ENCODE data around the gene OR6K2.
"Not testable (repeated sequence)": the region's sequence is repeated elsewhere in the genome, so short reads cannot be mapped to it uniquely, and the experiment has no call there.

The OR6K2 gene, protein sequence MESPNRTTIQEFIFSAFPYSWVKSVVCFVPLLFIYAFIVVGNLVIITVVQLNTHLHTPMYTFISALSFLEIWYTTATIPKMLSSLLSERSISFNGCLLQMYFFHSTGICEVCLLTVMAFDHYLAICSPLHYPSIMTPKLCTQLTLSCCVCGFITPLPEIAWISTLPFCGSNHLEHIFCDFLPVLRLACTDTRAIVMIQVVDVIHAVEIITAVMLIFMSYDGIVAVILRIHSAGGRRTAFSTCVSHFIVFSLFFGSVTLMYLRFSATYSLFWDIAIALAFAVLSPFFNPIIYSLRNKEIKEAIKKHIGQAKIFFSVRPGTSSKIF

DNA sequence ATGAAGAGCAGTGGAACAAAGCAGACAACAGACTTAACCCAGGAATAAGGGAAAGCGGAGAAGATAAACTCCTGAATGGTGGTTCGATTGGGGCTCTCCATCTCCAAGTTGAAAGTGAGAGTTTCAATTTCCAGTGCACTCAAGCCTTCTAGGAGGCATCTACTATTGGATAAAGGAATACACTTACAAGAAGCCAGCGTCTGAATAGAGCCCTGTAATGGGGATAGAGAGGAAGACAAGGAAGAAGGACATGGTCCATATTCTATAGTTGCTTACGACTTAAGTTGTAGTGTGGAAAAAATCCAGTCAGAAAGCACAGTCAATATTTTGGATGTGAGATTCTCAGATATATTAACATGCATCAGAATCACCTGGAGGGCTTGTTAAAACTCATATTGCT is at the start of gene OR6K2:
TSS of gene OR6K2 (minus strand) at position 101 of the 400 bp plus-strand sequence. CDS start at position 101, 0 bp downstream.
- DNase-seq (ENCODE audit: low spot score): no peak

DNA sequence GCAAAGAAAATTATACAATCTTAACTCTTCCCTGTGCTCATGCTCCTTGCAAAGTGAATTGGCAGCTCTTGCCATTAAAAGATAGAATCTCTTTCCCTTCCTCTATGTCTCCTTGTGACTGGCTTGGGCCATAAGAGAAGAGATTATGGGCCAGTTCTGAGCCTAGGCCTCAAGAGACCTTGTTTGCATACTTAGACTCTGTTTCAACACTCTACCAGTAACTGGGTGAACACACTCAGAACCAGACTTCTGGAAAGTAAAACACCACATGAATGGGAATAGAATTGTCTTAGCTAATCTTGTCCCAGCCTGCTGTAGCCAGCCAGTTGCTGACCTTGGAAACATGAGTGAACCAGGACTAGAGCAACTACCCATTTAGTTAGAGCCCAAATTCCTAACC is 35.4 kb upstream of the OR6K2 start:
- DNase-seq (ENCODE audit: low spot score): no peak

DNA sequence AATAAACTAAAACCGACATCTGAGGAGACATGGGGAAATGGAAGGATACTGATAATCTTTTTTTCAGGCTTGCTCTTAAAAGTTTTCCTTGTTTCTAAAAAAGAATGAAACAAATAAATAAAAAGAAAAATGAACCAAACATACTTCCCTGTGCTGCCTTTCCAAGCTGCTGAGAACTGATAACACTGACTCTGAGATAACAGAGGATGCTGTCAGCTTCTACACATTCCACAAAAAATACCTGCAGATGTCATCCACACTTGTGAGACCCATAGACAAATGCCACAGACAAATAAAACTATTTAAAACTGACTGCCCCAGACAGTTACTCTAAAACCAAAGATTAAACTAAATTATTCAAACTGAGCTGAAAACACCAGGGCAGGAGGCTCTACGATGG is 32.1 kb upstream of the OR6K2 start:
- DNase-seq (ENCODE audit: low spot score): no peak

DNA sequence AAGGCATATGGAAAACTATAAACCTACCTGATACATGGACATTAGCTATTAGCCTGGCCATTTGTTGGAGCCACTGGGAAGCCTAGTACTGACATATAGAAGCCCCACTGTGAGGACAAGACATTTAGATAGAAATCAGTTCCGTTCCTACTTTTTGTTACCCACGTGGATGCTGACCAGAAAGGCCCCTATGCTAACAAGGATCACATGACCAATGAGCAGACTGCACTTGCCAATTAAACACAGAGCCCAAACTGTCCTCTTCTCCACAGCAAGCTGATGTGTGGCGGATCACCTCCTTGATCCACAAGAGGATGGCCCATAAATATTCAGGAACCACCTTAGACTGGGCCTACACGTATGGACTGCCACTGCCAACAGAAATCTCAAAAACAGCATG is 31.3 kb upstream of the OR6K2 start:
- DNase-seq (ENCODE audit: low spot score): no peak

DNA sequence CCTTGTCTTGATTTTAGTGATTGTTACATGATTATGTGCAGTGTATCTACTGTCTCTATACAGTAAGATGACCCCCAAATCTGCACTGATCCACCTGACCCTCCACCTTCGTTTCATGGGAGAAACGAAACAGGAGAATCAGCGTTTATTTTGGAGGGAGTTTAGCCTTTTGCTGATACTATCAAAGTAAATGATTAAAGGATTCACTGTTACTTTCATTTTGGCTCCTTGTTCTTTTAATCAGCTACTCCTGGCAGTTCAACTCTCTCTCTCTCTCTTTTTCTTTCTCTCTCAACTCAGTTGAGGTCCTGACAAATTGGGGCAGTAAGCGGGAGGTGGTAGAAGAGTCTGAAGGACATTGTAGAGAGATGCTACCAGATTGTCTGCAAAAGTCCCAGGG is 30.0 kb upstream of the OR6K2 start:
- no peak for DNase-seq (ENCODE audit: low spot score)

DNA sequence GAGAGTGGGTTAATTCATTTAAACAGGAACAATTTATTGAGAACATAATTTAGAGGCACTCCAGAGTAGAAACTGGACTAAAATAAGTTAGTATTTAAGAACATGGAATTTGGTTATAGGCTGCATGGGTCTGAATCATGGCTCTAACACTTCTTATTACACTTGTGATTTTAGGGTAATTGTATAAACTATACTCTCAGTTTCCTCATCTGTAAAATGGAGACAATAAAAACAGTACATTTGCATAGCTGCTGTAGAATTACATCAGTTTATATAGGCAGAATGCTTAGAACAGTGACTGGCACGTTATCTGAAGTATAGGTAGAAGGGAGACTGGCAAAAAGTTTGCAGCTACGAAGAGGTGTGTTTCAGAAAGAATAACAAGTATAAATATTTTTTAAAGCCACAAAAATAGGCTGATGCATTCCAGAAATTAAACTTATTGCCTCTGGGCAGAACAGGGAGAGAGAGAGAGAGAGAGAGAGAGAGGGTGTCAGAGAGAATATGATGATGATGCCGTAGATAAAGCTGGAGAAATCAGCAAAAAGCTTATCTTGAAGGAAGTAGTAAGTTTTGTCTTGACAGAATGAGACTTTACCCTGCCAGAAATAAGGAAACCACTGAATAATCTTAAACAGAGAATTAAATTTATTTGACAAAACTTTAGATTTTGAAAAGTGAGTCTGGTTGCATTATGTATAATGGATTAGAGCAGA is 28.2 kb upstream of the OR6K2 start:
- DNase-seq (ENCODE audit: low spot score): no peak

DNA sequence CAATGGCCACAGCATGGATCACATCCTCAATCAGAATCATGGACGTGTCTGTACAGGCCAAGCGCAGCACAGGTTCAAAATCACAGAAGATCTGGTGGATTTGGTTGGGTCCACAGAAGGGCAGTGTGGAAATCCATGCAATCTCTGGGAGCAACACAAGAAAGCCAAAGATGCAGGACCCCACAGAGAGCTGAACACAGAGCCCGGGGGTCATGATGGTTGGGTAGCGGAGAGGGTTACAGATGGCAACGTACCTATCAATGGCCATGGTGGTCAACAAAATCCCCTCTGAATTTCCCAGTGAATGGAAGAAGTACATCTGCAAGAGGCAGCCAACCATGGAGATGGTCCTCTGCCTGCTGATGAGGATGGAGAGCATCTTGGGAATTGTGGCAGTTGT is 24.0 kb upstream of the OR6K2 start:
- DNase-seq (ENCODE audit: low spot score): no peak

DNA sequence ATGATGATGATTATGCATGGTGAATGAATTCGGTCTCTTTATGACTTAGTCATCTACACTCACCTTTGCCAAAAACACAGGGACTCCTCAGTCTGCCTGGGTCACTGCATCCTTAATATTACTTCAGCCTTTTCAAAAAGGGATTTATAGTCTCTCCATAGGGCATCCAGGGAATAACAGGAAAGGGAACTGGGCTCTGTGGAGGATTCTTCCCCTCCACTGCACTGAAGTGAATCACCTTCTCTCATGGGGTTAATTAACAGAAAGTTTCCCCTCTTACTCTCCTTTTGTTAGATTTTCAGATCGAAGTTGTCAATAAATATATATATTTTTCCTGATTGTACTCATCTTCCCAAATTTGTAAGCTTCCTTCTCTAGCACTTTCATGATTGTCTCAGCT is 20.2 kb upstream of the OR6K2 start, which contains the start of gene OR6K3:
TSS of gene OR6K3 (minus strand) at position 101 of the 400 bp plus-strand sequence. CDS start 2,605 bp downstream, outside the sequence.
- DNase-seq (ENCODE audit: low spot score): no peak

DNA sequence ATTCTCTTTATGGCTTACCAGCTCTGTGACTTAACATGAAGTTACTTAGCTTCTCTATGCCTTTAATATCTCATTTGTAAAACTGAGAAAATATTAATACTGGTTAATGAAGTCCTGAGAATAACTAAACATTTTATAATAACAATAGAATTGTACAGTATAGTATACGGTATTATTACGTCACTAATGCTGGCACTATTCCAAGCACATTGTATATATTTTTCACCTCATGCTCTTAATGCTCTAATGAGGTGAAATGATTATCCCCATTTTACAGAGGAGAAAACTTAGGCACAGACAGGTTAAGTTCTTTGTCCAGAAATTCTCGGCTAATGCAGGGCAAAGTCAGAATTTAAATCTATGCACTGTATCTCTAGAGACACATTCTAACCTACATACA is 19.2 kb upstream of the OR6K2 start:
- no peak for DNase-seq (ENCODE audit: low spot score)

DNA sequence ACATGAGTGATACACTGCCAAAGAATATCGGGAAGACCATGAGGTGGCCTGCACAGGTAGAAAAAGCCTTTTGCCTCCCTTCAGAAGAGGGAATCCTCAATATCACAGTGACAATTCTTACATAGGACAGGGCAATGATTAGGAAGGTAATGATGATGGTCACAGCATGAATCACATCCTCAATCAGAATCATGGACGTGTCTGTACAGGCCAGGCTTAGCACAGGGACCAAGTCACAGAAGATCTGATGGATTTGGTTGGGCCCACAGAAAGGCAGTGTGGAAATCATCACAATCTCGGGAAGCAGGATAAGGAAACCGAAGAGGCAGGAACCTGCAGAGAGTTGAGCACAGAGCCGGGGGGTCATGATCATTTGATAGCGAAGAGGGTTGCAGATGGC is 16.9 kb upstream of the OR6K2 start:
- DNase-seq (ENCODE audit: low spot score): no peak

DNA sequence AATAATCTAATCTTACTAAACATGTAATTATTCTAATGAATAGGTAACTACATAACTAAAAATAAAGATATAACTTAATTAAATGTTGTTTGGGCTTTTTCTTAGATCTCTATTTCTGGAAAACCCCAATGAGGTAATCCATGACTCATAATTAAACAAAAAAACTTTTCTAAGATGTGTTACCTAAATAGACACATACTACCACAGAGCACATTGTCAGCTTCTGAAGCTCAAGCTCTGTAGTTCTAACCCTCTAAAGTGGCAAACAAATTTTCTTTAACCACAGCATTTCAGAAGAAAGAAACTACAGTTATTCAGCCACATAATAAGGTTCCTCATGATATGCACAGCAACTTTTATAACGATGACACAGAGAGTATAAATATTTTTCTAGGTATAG is 15.9 kb upstream of the OR6K2 start:
- no peak for DNase-seq (ENCODE audit: low spot score)

DNA sequence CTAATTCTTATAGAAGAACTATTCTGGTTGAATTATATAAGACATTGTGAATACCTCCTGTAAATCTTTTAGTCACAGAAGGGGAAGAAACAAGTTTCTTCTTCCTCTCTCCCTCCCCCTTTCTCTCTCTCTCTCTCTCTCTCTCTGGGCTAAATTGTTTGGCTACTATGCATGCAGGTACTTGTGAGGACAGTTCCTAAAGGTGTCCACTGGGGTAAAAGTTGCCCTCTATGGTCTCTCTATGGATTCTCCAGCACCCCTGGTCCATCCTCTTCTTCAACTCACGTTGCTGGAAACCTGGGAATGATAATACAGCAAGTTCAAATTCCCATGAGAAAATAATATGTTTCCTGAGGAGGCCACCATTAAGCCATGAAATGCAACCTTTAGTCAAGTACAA is 14.3 kb upstream of the OR6K2 start:
- DNase-seq (ENCODE audit: low spot score): no peak

DNA sequence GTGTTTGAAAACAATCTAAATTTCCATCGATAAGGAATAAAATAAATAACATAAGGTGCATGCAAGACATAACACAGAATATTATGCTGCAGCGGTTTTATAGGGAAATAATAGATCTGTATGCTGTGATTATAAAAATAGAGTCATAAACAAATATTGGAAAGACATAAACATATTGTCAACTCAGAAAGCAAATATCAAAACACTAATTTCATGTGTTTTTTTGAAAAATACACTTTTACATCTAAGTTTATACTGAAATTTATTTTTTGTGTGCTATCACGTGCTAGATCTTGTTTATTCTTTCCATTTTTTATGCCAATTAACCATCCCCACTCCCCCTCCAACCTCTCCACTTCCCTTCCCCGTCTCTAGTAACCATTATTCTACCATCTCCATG is 10.6 kb upstream of the OR6K2 start:
- no peak for DNase-seq (ENCODE audit: low spot score)

DNA sequence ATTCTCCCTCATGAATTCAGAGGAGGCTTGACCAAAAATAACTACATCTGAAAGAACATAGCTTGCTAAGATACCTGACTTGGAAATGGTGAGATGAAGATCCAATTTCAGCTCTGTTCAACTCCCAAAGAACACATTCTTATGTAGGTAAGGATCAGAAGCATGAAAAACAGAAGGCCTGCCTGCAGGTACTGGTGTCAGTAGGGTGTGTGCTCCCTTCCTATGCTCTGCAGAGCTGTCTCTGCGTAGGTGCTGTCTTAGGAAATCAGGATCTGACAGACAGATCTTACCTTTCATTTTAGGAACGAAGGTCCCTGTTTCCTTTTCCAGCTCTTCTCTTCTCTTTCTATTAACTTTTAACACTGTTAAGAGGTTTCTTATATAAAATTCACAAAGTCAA is 5.6 kb upstream of the OR6K2 start:
- DNase-seq (ENCODE audit: low spot score): no peak

DNA sequence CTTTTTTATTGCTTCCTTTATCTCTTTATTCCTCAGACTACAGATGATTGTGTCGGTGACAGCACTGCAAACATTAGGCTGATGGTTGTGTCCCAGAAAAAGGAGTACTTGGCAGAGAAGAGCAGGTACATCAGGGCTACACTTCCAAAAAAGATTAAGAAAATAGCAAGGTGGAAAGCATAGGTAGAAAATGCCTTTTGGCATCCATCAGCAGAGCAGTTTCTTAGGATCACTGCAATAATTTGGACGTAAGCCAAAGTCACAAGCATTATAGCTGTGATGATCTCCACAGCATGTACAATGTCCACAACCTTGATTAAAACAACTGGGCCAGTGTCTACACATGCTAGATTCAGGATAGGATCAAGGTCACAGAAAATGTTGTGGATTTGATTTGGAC is 5.9 kb downstream of the OR6K2 start:
- DNase-seq (ENCODE audit: low spot score): no peak

DNA sequence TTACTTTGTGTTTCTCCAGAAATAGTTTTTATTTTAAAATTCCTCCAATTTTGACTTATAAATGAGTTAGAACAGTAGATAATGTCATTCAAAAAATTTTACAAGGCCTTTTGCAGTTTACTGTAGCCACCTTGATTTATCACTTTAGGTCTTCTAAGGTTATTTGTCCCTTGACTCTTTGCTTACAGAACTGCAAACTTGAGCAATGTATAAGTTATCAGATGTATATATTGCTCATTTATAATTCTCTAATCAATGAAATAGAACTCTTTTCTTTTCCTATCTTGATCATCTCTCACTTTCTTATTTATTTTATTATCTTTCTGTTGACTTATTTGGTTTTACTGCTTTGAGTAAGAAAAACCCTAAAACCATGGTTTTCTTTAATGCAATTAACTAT is 8.1 kb downstream of the OR6K2 start:
- no peak for DNase-seq (ENCODE audit: low spot score)

DNA sequence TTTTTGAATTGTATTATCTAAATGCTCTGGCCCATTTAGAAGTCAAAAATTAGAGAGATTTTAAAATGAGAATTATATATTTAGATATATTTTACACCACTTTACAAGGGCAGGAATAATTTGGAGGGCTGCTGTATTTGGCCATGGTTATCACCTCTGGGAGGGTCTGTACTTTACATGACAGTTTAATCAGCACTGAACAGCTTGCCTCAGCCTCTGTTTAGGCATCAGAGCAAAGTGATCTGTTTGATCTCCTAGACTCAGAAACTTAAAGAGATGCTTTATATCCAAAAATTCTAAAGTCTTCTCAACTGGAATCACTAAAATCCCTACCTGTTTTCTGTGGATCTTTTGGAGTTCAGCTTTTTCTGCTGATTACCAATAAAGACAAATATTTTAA is 8.5 kb downstream of the OR6K2 start:
- no peak for DNase-seq (ENCODE audit: low spot score)

DNA sequence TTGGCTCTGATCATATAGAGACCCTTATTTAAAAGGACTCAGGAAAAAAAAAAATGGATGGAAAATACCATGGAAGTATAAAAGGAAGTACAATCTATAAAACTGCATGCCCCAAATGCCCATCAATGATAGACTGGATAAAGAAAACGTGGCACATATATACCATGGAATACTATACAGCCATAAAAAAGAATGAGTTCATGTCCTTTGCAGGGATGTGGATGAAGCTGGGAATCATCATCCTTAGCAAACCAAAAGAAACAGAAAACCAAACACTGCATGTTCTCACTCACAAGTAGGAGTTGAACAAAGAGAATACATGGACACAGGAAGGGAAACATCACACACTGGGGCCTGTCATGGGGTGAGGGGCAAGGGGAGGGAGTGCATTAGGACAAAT is 9.3 kb downstream of the OR6K2 start:
- DNase-seq (ENCODE audit: low spot score): not testable (repeated sequence)

DNA sequence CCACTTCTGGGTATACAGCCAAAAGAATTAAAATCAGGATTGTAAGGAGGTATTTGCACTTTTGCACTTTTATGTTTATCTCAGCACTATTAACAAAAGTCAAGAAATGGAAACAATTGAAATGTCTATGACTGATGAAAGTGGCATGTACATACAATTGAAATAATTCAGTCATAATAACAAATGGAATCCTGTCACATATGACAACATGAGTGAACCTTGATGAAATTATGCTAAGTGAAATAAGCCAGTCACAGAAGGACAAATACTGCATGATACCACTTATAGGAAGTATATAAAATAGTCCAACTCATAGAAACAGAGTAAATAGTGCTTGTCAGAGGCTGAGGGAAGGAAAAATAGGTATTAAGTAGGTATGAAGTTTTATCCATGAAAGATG is 10.6 kb downstream of the OR6K2 start:
- no peak for DNase-seq (ENCODE audit: low spot score)

DNA sequence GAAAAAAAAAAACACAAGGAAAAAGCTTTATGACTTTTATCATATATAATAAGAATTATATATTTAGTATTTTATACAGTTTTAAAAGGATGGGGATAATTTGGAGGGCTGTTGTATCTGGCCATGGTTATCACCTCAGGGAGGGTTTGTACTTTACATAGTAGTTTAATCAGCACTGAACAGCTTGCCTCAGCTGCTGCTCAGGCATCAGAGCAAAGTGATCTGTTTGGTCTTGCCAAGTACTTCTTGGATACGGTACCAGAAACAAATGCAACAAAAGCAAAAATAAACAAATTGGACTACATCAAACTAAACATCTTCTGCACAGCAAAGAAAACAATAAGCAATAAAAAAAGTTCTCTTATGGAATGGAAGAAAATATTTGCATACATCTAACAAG is 11.3 kb downstream of the OR6K2 start:
- DNase-seq (ENCODE audit: low spot score): no peak

DNA sequence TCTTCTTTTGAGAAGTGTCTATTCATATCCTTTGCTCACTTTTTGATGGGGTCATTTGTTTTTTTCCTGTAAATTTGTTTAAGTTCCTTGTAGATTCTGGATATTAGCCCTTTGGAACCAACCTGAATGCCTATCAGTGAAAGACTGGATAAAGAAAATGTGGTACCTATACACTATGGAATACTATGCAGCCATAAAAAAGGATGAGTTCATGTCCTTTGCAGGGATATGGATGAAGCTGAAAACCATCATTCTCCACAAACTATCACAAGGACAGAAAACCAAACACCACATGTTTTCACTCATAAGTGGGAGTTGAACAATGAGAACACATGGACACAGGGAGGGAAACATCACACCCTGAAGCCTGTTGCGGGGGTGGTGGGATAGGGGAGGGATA is 12.1 kb downstream of the OR6K2 start:
- DNase-seq (ENCODE audit: low spot score): not testable (repeated sequence)

DNA sequence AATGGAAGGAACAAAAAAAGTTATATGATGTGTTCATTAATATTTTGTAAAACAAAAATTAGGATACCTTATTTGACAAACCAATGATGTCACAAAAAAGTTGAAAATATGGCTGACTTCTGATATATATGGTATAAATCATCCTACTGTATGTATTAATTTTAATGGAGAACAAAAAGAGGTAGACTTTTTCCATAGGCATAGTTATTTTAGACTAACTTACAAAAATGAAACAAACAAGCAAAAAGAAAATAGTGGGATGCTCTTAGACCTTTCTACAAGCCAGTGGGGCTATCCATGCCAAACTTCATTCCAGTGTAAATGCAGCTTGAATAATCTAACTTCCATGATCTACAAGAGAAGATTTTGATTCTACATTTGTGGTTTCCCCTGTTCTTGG is 13.4 kb downstream of the OR6K2 start:
- DNase-seq (ENCODE audit: low spot score): no peak

DNA sequence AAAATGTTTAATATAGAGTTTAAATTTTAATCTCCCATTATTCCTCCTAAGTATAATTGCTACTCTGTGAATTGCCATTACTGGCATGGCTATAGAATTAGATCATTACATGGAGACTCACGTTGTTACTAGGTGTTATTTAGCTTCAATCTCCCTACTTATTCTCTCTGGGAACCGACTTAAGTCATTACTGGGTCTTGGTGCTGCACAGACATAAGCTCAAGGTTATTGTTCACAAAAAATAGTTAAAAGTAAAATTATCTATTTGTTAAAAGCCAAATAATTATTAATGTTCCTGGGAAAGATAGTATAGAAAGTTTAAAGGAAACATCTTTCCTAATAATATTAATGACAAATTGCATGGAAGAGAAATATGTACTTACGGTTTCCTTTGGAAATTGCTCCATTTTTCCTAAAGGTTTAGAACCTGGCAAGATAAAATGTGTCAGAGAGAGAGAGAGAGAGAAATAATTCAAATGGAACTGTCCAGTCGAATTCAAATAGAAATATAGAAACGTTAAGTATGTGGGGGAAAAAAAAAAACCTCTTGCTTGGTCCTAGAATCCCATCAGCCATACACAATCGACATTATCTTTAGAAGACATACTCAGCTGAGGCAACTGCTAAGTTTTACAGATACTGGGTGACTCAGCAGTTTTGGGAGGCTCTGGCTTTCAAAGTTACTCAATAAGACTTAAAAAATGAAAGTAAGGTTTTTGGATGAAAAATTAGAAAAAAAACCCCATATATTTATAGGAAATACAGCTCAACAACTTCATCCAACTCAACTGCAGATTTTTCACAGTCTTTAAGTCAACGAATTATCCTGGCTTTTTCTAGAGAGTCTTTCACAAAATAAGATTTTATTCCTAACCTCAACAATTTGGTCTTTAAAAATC is 14.1 kb downstream of the OR6K2 start, which contains the start of gene SPTA1:
TSS of gene SPTA1 (minus strand) at position 605 of the 899 bp plus-strand sequence. CDS start at position 407, 198 bp downstream.
- no peak for DNase-seq (ENCODE audit: low spot score)

Measured in RKO (cell line).